Kidney (tissue), 14 donors: ENCODE data around the gene GNAT2. TPM values are rescaled to one million over a fixed set of nuclear protein-coding genes. Genes with fewer than 3 reads are reported as not detected.
A peak's percentile ranks its signal among the peaks of the same experiment; 100 is the strongest.

Experiments used
- DNase-seq, 5 donors: peaks; one replicate each; pipeline ENCODE4 v3.0.0-alpha.2; 2013 to 2020
- FAIRE-seq: peaks from 2 replicates; lab custom pipeline; 2012; peaks lifted over from hg19 to GRCh38; lab: Jason Lieb, UNC
- H3K27ac ChIP-seq, 2 donors: one replicate each; pipeline ENCODE4 v1.7.0; 2013; ENCODE audit warnings: low read depth in 2 of 2, low read length in 2 of 2, inconsistent platforms in 1 of 2
- H3K27me3 ChIP-seq: one replicate; pipeline ENCODE4 v1.7.1; 2013; ENCODE audit warnings: low read length, inconsistent platforms; ENCODE audit not compliant: control insufficient read depth, insufficient read depth
- H3K36me3 ChIP-seq, 3 donors: one replicate each; pipeline versions ENCODE4 v1.7.0 to v1.7.1; 2013; ENCODE audit warnings: low read length in 3 of 3, control low read depth in 1 of 3, inconsistent platforms in 1 of 3; ENCODE audit not compliant: insufficient read depth in 3 of 3, control insufficient read depth in 2 of 3
- H3K4me1 ChIP-seq, 3 donors: one replicate each; pipeline versions ENCODE4 v1.7.0 to v1.7.1; 2013; ENCODE audit warnings: low read length in 3 of 3, inconsistent platforms in 1 of 3, low read depth in 1 of 3; ENCODE audit not compliant: control insufficient read depth in 2 of 3, insufficient read depth in 2 of 3
- H3K4me3 ChIP-seq, 3 donors: one replicate each; pipeline versions ENCODE4 v1.7.0 to v1.8.1; 2013; ENCODE audit warnings: low read length in 3 of 3, control low read depth in 1 of 3, inconsistent platforms in 1 of 3
- H3K9ac ChIP-seq, 3 donors: one replicate each; pipeline versions ENCODE4 v1.7.0 to v1.7.1; 2013; ENCODE audit warnings: low read length in 3 of 3, control low read depth in 1 of 3, inconsistent platforms in 1 of 3
- H3K9me3 ChIP-seq, 3 donors: one replicate each; pipeline versions ENCODE4 v1.7.0 to v1.7.1; 2013; ENCODE audit warnings: low read length in 3 of 3, control low read depth in 1 of 3, inconsistent platforms in 1 of 3; ENCODE audit not compliant: control insufficient read depth in 2 of 3, insufficient read depth in 1 of 3
- CTCF ChIP-seq: IDR thresholded peaks from 3 replicates; pipeline ENCODE4 v1.5.1; 2012; ENCODE audit warnings: mild to moderate bottlenecking, moderate library complexity, borderline replicate concordance; ENCODE audit not compliant: insufficient read depth; ENCODE audit errors: extremely low read depth
- intact Hi-C: fragments of 100-400 bp; cut with DNase I; formaldehyde crosslinking; loops from one replicate; pipeline ENCODE4 v1.11.1; 2022
- polyA plus RNA-seq: library from polyadenylated mRNA; stranded (reverse); fragments of 350-450 nt; fragmentation: Illumina TruSeq; extraction: RNeasy Lipid Tissue Mini Kit (QIAGEN cat#74804); gene quantifications from one replicate; pipeline ENCODE4 v1.2.3, GENCODE V29; 2014; ENCODE audit warnings: low read depth, low replicate concordance; ENCODE audit not compliant: insufficient read depth
- total RNA-seq: library from RNA; stranded (reverse); fragmentation: NEBNext Ultra II Directional; extraction: Animal tissue kit (Norgen Biotek cat#: 25700); gene quantifications from one replicate; pipeline ENCODE4 v1.2.1, GENCODE V29; 2021
- donor health status: control.
- donor health status: control.
- donor health status: control.
- donor health status: control.
- donor health status: control.
- donor health status: DM: yes; HTN: yes; CAD: no.
- donor health status: Normal renal cell carcinoma (clear cell type).

Gene GNAT2
- total and polyA plus RNA-seq, 2 donors from 2014 or later: not detected

- no peak for FAIRE-seq
- intact Hi-C loops: loop anchor here (5.0 kb wide), 1 partner anchor 132 kb away; no protein-coding TSS in a partner anchor
These were observed 20.4 kb upstream of the GNAT2 start for GRCh38 chr1:109639841-109640184.

GRCh38 chr1:109639063-109639840, 19.8 kb upstream of the GNAT2 start:
- FAIRE-seq (no peak), DNase-seq (peak in 1 of 5 donors; percentile 35)
- Histone ChIP-seq H3K27ac (no peak overlapping the region), H3K4me3 (no peak overlapping the region), H3K4me1 (peaks cover 0 to 9% (median 7%) of the 10 kb centered on the region in 3 donors), H3K9me3 (no peaks in the 10 kb centered on the region), H3K27me3 (no peaks in the 10 kb centered on the region), H3K36me3 (no peaks in the 10 kb centered on the region), H3K9ac (no peak overlapping the region)
- intact Hi-C loops: no loop called here
- TF ChIP-seq CTCF: no peak

More at GRCh38 chr1:109639841-109640184, 20.4 kb upstream of the GNAT2 start:
- no peak for TF ChIP-seq CTCF
- Histone ChIP-seq H3K9ac (no peak overlapping the region), H3K36me3 (no peaks in the 10 kb centered on the region), H3K27me3 (no peaks in the 10 kb centered on the region), H3K9me3 (no peaks in the 10 kb centered on the region), H3K4me3 (no peak overlapping the region), H3K27ac (no peak overlapping the region), H3K4me1 (peaks cover 0 to 9% (median 4%) of the 10 kb centered on the region in 3 donors)
- peak in 1 of 5 donors; percentile 28 for DNase-seq

- no peaks in the 10 kb centered on the region for H3K27me3 ChIP-seq
- FAIRE-seq (no peak), DNase-seq (no peak)
- H3K9me3 ChIP-seq: no peaks in the 10 kb centered on the region
- H3K4me3 ChIP-seq: no peak overlapping the region
- H3K27ac ChIP-seq: no peak overlapping the region
- H3K36me3 ChIP-seq: no peaks in the 10 kb centered on the region
- no peak overlapping the region for H3K9ac ChIP-seq
- no peak for TF ChIP-seq CTCF
- peaks cover 0 to 4% (median 4%) of the 10 kb centered on the region in 3 donors for H3K4me1 ChIP-seq
- intact Hi-C loops: no loop called here
These were observed 18.0 kb upstream of the GNAT2 start for GRCh38 chr1:109637446-109637845.
